Measurements from ENCODE around the gene PHLPP2. TPM values are rescaled to one million over a fixed set of nuclear protein-coding genes. Genes with fewer than 3 reads are reported as not detected.

The PHLPP2 gene
- polyA plus RNA-seq, 3 donors: 0.57 to 2.5 (median 1.4) TPM

- Histone ChIP-seq H3K9ac (ENCODE audit: insufficient read depth, low read length, poor library complexity, severe bottlenecking) (no peak overlapping the region), H4K20me1 (ENCODE audit: insufficient read depth, low read length) (no peaks in the 10 kb centered on the region), H3K9me3 (replicated peaks in 1 of 2; ENCODE audit: control insufficient read depth in 1 of 2, insufficient read depth in 1 of 2, low read length in 2 of 2) (no peaks in the 10 kb centered on the region), H3K27ac (ENCODE audit: low read depth in 1 of 2, low read length in 2 of 2) (no peak overlapping the region), H3K4me1 (ENCODE audit: control insufficient read depth in 1 of 2, insufficient read depth in 2 of 2, low read length in 2 of 2) (no peaks in the 10 kb centered on the region), H3K79me2 (ENCODE audit: insufficient read depth, low read length) (no peaks in the 10 kb centered on the region), H3K27me3 (ENCODE audit: control insufficient read depth in 2 of 2, insufficient read depth in 2 of 2, low read length in 2 of 2) (no peaks in the 10 kb centered on the region), H3K4me2 (replicated peaks; ENCODE audit: extremely low read depth, low read length, poor library complexity, severe bottlenecking) (no peak overlapping the region), H2AFZ (ENCODE audit: insufficient read depth, low read depth, low read length, poor library complexity, severe bottlenecking) (no peak overlapping the region), H3K4me3 (replicated peaks in 1 of 3; ENCODE audit: low read depth in 2 of 3, low read length in 3 of 3) (no peak overlapping the region), H3K36me3 (replicated peaks in 1 of 2; ENCODE audit: control insufficient read depth in 1 of 2, insufficient read depth in 2 of 2, low read length in 2 of 2) (peaks cover 4 to 26% of the 10 kb centered on the region in 2 donors)
- no CpG with 5 or more reads among the region's 1 CpG for WGBS (ENCODE audit: insufficient coverage)
- H3K4me3 Mint-ChIP-seq: no peak overlapping the region
- no peak overlapping the region for H3K27ac Mint-ChIP-seq
- no peaks in the 10 kb centered on the region for H3K27me3 Mint-ChIP-seq (ENCODE audit: low read depth in 3 of 3)
- no peaks in the 10 kb centered on the region for H3K9me3 Mint-ChIP-seq
- no peak for DNase-seq
- TF ChIP-seq, protein P1, sequence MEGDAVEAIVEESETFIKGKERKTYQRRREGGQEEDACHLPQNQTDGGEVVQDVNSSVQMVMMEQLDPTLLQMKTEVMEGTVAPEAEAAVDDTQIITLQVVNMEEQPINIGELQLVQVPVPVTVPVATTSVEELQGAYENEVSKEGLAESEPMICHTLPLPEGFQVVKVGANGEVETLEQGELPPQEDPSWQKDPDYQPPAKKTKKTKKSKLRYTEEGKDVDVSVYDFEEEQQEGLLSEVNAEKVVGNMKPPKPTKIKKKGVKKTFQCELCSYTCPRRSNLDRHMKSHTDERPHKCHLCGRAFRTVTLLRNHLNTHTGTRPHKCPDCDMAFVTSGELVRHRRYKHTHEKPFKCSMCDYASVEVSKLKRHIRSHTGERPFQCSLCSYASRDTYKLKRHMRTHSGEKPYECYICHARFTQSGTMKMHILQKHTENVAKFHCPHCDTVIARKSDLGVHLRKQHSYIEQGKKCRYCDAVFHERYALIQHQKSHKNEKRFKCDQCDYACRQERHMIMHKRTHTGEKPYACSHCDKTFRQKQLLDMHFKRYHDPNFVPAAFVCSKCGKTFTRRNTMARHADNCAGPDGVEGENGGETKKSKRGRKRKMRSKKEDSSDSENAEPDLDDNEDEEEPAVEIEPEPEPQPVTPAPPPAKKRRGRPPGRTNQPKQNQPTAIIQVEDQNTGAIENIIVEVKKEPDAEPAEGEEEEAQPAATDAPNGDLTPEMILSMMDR (IDR thresholded peaks at IDR 0.05): no peak
- no peaks in the 10 kb centered on the region for H3K4me1 Mint-ChIP-seq
- H3K36me3 Mint-ChIP-seq: peaks cover 31 to 38% of the 10 kb centered on the region in 2 donors
- intact Hi-C loops (cut with micrococcal nuclease): no loop called here
Measured at GRCh38 chr16:71673582-71673973, 50.9 kb downstream of the PHLPP2 start.

GRCh38 chr16:71672803-71673581 is 51.5 kb downstream of the PHLPP2 start:
- Histone ChIP-seq H4K20me1 (ENCODE audit: insufficient read depth, low read length) (no peaks in the 10 kb centered on the region), H3K27me3 (ENCODE audit: control insufficient read depth in 2 of 2, insufficient read depth in 2 of 2, low read length in 2 of 2) (no peaks in the 10 kb centered on the region), H3K36me3 (replicated peaks in 1 of 2; ENCODE audit: control insufficient read depth in 1 of 2, insufficient read depth in 2 of 2, low read length in 2 of 2) (peaks cover 4 to 26% of the 10 kb centered on the region in 2 donors), H3K27ac (ENCODE audit: low read depth in 1 of 2, low read length in 2 of 2) (no peak overlapping the region), H3K4me1 (ENCODE audit: control insufficient read depth in 1 of 2, insufficient read depth in 2 of 2, low read length in 2 of 2) (no peaks in the 10 kb centered on the region), H3K9ac (ENCODE audit: insufficient read depth, low read length, poor library complexity, severe bottlenecking) (no peak overlapping the region), H3K9me3 (replicated peaks in 1 of 2; ENCODE audit: control insufficient read depth in 1 of 2, insufficient read depth in 1 of 2, low read length in 2 of 2) (no peaks in the 10 kb centered on the region), H3K4me2 (replicated peaks; ENCODE audit: extremely low read depth, low read length, poor library complexity, severe bottlenecking) (no peak overlapping the region), H3K79me2 (ENCODE audit: insufficient read depth, low read length) (no peaks in the 10 kb centered on the region), H2AFZ (ENCODE audit: insufficient read depth, low read depth, low read length, poor library complexity, severe bottlenecking) (no peak overlapping the region), H3K4me3 (replicated peaks in 1 of 3; ENCODE audit: low read depth in 2 of 3, low read length in 3 of 3) (no peak overlapping the region)
- peaks cover 31 to 38% of the 10 kb centered on the region in 2 donors for H3K36me3 Mint-ChIP-seq
- DNase-seq: no peak
- no CpG with 5 or more reads among the region's 5 CpGs for WGBS (ENCODE audit: insufficient coverage)
- H3K4me1 Mint-ChIP-seq: no peaks in the 10 kb centered on the region
- H3K27me3 Mint-ChIP-seq (ENCODE audit: low read depth in 3 of 3): no peaks in the 10 kb centered on the region
- intact Hi-C loops (cut with micrococcal nuclease): no loop called here
- H3K4me3 Mint-ChIP-seq: no peak overlapping the region
- TF ChIP-seq, protein P1 (IDR thresholded peaks at IDR 0.05): no peak
- H3K9me3 Mint-ChIP-seq: no peaks in the 10 kb centered on the region
- no peak overlapping the region for H3K27ac Mint-ChIP-seq
